IPS DF 19.7 (cell line): ENCODE data around the gene MS4A3.
"Not testable (repeated sequence)": the region's sequence is repeated elsewhere in the genome, so short reads cannot be mapped to it uniquely, and the experiment has no call there.

Source experiments
- DNase-seq: peaks from one replicate; pipeline ENCODE4 v3.0.0-alpha.2; 2013; ENCODE audit warnings: low read depth, low spot score

The MS4A3 gene

DNA sequence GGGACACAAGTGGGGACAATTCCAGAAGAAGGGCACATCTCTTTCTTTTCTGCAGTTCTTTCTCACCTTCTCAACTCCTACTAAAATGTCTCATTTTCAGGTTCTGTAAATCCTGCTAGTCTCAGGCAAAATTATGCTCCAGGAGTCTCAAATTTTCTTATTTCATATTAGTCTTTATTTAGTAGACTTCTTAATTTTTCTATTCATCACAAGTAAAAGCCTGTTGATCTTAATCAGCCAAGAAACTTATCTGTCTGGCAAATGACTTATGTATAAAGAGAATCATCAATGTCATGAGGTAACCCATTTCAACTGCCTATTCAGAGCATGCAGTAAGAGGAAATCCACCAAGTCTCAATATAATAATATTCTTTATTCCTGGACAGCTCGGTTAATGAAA, 31.9 kb downstream of the MS4A3 start, which contains the start of gene MS4A2:
TSS of gene MS4A2 (plus strand) at position 301 of the 400 bp plus-strand sequence. CDS start 102 bp downstream, outside the sequence.
- no peak for DNase-seq

DNA sequence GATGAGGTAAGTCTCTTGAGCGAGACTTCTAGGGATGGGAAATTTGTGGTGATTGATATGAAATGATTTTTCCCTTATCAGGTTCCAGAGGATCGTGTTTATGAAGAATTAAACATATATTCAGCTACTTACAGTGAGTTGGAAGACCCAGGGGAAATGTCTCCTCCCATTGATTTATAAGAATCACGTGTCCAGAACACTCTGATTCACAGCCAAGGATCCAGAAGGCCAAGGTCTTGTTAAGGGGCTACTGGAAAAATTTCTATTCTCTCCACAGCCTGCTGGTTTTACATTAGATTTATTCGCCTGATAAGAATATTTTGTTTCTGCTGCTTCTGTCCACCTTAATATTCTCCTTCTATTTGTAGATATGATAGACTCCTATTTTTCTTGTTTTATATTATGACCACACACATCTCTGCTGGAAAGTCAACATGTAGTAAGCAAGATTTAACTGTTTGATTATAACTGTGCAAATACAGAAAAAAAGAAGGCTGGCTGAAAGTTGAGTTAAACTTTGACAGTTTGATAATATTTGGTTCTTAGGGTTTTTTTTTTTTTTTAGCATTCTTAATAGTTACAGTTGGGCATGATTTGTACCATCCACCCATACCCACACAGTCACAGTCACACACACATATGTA, 39.1 kb downstream of the MS4A3 start:
- DNase-seq, result no peak

DNA sequence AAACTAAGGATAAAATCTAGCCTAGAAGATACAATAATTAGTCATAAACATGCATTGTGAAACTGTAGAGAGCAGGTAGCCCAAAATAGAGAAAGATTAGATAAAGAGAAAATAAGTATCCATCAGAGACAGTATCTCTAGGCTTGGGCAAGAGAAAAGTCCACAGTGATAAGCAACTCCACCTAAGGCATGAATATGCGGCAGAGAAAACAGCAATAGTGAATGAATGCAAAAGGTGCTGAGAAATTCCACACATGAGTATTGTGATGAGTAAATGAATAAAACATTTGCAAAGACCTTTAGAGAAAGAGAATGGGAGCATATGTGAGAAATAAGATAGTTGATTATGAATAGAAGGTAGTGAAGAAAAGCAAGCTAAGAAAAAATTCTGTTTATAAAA, 40.7 kb downstream of the MS4A3 start:
- no peak for DNase-seq

DNA sequence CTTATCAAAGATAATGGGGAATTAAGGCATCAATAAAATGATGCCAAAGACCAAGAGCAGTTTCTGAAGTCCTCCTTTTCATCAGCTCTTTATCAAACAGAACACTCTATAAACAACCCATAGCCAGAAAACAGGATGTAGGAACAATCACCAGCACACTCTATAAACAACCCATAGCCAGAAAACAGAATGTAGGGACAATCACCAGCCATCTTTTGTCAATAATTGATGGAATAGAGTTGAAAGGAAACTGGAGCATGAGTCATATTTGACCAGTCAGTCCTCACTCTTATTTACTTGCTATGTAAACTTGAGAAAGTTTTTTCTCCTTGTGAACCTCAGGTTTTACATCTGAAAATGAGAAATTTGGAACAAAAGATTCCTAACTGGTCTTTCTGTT, 42.0 kb downstream of the MS4A3 start:
- no peak for DNase-seq

DNA sequence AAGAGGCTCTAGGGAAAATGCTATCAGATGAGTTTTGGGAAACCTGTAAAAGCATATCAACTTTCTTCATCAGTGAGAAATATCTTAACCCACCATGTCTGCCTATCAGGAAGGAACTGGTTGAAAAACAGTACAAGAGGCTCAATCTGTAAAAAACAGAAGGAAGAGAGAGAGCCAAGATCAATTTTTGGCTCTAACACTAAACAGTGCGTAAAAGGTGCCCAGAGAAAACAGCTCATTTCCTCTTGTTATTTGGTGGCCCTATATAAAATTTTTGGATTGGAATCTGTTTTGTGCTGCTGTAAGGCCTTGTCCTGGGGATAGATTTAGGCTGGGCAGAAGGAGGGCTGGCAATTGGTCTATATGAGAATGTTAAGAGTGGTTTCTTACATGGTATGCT, 44.1 kb downstream of the MS4A3 start:
- DNase-seq, result no peak

DNA sequence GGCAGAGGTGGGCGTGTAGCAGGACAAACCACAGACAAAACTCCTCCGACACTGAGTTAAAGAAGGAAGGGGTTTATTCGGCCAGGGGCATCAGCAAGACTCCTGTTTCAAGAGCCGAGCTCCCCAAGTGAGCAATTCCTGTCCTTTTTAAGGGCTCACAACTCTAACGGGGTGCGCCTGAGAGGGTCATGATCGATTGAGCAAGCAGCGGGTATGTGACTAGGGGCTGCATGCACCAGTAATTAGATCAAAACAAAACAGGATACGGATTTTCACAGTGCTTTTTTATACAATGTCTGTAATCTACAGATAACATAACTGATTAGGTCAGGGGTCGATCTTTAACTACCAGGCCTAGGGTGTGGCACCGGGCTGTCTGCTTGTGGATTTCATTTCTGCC, 44.9 kb downstream of the MS4A3 start:
- DNase-seq, result not testable (repeated sequence)

DNA sequence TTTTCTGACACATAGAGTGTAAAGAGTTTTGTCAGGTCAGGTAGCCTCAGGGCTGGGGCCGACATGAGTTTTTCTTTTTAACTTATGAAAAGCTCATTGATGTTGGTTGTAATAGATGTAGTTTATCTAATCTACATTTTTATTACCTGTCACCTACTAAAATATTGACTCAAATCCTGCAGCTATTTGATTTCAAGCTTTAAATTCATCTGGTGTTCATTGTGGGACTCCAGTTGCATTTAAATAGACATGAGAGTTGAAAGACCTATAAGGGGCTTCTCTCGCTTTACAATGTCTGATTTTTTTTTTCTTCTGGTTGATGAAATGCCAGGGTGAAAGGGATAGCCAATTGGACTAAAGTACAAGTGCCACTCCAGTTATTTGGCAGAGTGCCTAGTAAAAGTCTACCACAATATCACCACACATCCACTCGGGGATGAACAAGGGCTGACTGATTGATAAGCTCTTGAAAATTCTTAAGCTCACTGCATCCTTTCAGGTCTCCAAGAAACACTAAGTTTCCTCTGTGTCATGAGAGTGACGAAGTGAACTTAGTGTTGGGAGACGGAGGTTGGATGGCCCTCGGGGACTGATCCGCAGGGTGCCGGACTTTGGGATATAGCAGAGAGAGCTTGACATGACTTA, 48.1 kb downstream of the MS4A3 start:
- DNase-seq, result not testable (repeated sequence)

DNA sequence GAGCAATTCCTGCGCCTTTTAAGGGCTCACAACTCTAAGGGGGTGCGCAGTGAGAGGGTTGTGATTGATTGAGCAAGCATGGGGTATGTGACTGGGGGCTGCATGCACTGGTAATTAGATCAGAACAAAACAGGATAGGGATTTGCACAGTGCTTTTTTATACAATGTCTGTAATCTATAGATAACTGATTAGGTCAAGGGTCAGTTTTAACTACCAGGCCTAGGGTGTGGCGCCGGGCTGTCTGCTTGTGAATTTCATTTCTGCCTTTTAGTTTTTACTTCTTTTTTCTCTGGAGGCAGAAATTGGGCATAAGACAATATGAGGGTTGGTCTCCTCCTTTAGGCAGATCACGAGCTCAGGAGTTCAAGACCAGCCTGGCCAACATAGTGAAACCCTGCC, 52.2 kb downstream of the MS4A3 start:
- DNase-seq, result not testable (repeated sequence)

DNA sequence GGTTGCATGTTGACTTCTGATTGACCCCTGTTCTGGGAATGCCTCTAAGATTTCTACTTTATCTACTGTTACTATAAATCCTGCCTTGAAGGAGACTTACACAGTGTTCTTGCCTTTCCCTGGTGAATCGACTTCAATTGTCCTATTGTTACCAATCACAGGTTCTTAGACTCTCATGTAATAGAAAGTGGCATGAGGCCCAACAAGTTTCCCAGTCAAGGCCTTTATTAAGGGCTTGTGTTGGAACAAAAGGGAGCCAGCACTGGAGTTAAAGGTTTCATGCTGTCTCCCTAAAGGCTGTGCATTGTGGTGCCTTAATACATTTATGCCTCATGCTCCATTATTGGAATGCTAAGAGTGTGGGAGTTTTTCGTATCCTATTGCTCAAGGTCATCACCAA, 55.3 kb downstream of the MS4A3 start:
- no peak for DNase-seq

DNA sequence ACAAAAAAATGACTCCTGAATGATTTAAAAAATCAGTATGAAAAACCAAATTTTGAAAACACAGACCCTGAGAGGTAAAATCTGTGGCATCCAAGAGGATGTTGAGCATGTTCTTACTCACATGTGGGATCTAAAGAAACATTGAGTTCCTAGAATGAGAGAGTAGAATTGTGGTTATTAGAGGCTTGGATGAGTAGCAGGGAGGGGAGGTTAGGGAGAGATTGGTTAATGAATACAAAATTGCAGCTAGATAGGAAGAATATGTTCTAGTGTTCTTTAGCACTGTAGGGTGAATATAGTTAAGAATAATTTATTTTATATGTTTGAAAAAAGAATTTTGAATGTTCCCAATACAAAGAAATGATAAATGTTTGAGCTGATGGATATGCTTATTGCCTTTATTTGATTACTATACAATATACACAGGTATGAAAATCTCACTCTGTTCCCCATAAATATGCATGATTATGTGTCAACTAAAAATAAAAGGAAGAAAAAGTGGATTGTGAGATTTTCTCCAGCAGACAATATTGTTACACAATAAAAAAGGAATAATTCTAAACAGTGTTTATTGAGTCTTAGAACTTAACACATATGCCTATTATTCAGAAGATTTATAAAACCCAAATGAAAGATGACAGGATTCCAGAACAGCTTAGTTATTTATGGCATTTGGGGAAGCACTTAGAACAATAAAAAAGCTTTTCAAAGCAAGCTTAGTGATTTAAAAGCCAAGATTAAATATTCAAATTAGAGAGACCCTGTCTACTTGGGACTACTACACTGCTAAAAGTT, 60.7 kb downstream of the MS4A3 start:
- DNase-seq, result no peak

DNA sequence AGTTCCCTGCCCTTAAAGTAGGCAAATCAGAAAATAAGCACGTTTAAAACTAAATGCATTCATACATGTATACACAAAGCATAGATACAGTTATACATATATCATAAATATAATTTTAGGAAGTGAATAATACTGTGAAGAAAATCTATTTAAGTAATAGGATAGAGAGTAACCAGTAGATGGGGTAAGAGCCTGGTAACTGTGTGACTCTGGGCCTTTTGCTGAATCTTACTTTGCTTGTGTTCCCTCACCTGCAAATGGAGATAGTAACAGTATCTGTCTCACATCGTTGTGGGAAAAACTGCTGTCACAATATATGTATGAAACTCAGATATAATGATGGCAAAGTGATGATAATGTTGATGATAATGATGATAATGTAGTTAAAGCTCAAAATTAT, 61.9 kb downstream of the MS4A3 start:
- DNase-seq, result no peak

DNA sequence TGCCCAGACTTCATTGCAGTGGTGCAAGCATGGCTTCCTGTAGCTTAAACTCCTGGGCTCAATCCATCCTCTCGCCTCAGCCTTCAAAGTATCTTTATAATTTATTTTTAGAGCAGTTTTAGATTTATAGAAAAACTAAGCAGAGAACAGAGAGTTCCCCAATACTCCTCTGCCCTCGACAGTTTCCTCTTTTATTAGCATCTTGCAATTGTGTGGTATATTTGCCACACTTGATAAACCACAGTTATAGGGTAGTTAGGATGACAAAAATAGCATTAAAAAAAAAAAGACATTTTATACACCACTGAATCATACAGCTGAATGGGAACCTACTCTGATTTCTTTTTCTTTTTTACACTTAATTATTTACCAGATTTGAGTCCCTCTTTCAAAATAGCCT, 63.2 kb downstream of the MS4A3 start:
- no peak for DNase-seq
